Activated CD8-positive, alpha-beta T cell treated with anti-CD3 and anti-CD28 coated beads for 36 hours (primary cell): ENCODE data around the gene BCL3. TPM values are rescaled to one million over a fixed set of nuclear protein-coding genes. Genes with fewer than 3 reads are reported as not detected.

ENCODE experiments used
- ATAC-seq: fragments of 200-7000 bp; cut with Tn5 transposase; one replicate; pipeline ENCODE4 v1.10.0; 2021; ENCODE audit warnings: mild to moderate bottlenecking, moderate library complexity
- CTCF ChIA-PET: fragments of 350-600 bp; sonication (Branson Sonifier 250); formaldehyde crosslinking; loops from one replicate; lab custom pipeline; 2021; ENCODE audit warnings: antibody characterized with exemption; lab: Charles Lee
- POLR2A ChIA-PET: fragments of 350-600 bp; sonication (Branson Sonifier 250); formaldehyde crosslinking; loops from one replicate; lab custom pipeline; 2021; ENCODE audit warnings: antibody characterized with exemption; lab: Charles Lee
- DNase-seq: peaks from one replicate; pipeline ENCODE4 v3.0.0-alpha.2; 2020
- H3K27ac Mint-ChIP-seq: one replicate; pipeline ENCODE4 v1.8.0; 2021; ENCODE audit warnings: mild to moderate bottlenecking, mixed read lengths
- H3K27me3 Mint-ChIP-seq: one replicate; pipeline ENCODE4 v1.8.0; 2021; ENCODE audit warnings: mixed read lengths
- H3K36me3 Mint-ChIP-seq: one replicate; pipeline ENCODE4 v1.8.0; 2021; ENCODE audit warnings: low read depth, mixed read lengths
- H3K4me1 Mint-ChIP-seq: one replicate; pipeline ENCODE4 v1.8.0; 2021; ENCODE audit warnings: low read depth, mixed read lengths
- H3K4me3 Mint-ChIP-seq: one replicate; pipeline ENCODE4 v1.8.0; 2021; ENCODE audit warnings: mild to moderate bottlenecking, moderate library complexity, mixed read lengths
- H3K9me3 Mint-ChIP-seq: one replicate; pipeline ENCODE4 v1.8.0; 2021; ENCODE audit warnings: mixed read lengths
- intact Hi-C: fragments of 100-400 bp; cut with micrococcal nuclease; formaldehyde crosslinking; loops from one replicate; pipeline ENCODE4 v1.10.0; 2022
- total RNA-seq, 2 experiments: library from RNA; stranded (reverse); gene quantifications; one replicate each; pipeline ENCODE4 v1.2.3, GENCODE V29; 2021
- TF ChIP-seq, protein P1 (sequence below): fragments of 200-600 bp; IDR thresholded peaks from one replicate; pipeline ENCODE4 v1.8.0; 2022; ENCODE audit warnings: antibody characterized with exemption, mild to moderate bottlenecking

The BCL3 gene
- total RNA-seq, 2 experiments from 2014 or later, result 22.8 to 27.7 TPM

DNA sequence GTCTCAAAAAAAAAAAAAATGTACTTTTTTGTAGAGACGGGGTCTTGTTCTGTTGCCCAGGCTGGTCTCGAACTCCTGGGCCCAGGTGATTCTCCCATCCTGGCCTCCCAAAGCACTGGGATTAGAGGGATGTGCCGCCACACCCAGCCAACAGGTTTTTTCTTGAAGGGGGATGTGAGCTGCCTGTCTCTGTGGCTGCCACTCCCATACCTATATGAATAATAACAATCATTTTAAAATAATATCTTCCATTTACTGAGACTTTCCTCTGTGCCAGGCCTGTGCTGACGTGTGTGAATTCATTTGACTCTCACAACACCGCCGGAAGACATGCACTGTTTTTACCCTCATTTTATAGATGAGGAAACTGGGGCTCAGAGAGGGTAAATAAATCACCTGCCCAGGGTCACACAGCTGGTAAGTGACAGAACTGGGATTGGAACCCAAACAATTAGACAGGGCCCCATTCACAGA is 7.2 kb upstream of the BCL3 start:
- intact Hi-C loops, result no loop called here
- H3K4me1 Mint-ChIP-seq, result peaks cover 11% of the 10 kb centered on the region
- POLR2A ChIA-PET, result no interaction called here
- CTCF ChIA-PET, result interaction anchor here (1.0 to 6.5 kb wide), 6 partner anchors 8 to 43 kb away, joined by 3 to 43 read pairs (median 4); no protein-coding TSS in a partner anchor
- DNase-seq (no peak), ATAC-seq (peak; percentile 12)
- no peaks in the 10 kb centered on the region for H3K9me3 Mint-ChIP-seq
- H3K27ac Mint-ChIP-seq, result peak overlapping the region; percentile 20
- TF ChIP-seq, protein P1, sequence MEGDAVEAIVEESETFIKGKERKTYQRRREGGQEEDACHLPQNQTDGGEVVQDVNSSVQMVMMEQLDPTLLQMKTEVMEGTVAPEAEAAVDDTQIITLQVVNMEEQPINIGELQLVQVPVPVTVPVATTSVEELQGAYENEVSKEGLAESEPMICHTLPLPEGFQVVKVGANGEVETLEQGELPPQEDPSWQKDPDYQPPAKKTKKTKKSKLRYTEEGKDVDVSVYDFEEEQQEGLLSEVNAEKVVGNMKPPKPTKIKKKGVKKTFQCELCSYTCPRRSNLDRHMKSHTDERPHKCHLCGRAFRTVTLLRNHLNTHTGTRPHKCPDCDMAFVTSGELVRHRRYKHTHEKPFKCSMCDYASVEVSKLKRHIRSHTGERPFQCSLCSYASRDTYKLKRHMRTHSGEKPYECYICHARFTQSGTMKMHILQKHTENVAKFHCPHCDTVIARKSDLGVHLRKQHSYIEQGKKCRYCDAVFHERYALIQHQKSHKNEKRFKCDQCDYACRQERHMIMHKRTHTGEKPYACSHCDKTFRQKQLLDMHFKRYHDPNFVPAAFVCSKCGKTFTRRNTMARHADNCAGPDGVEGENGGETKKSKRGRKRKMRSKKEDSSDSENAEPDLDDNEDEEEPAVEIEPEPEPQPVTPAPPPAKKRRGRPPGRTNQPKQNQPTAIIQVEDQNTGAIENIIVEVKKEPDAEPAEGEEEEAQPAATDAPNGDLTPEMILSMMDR, result no peak
- no peaks in the 10 kb centered on the region for H3K36me3 Mint-ChIP-seq
- no peaks in the 10 kb centered on the region for H3K27me3 Mint-ChIP-seq
- no peak overlapping the region for H3K4me3 Mint-ChIP-seq

- H3K36me3 Mint-ChIP-seq, result no peaks in the 10 kb centered on the region
- intact Hi-C loops, result no loop called here
- peak; percentile 49 for ATAC-seq
- peak; percentile 46 for DNase-seq
- peaks cover 17% of the 10 kb centered on the region for H3K4me1 Mint-ChIP-seq
- ChIA-PET CTCF (interaction anchor here (0.8 to 6.5 kb wide), 3 partner anchors 18 to 42 kb away, joined by 3 to 43 read pairs (median 7); no protein-coding TSS in a partner anchor), POLR2A (no interaction called here)
- no peak overlapping the region for H3K4me3 Mint-ChIP-seq
- no peaks in the 10 kb centered on the region for H3K27me3 Mint-ChIP-seq
- peak overlapping the region; percentile 46 for H3K27ac Mint-ChIP-seq
- TF ChIP-seq, protein P1, result no peak
- H3K9me3 Mint-ChIP-seq, result no peaks in the 10 kb centered on the region
Observed at GRCh38 chr19:44741841-44742329, 6.6 kb upstream of the BCL3 start.

GRCh38 chr19:44742330-44743061 is 6.0 kb upstream of the BCL3 start:
- DNase-seq, result no peak
- peaks cover 17% of the 10 kb centered on the region for H3K4me1 Mint-ChIP-seq
- H3K27me3 Mint-ChIP-seq, result no peaks in the 10 kb centered on the region
- ChIA-PET CTCF (interaction anchor here (0.8 to 6.5 kb wide), 8 partner anchors 11 to 102 kb away, joined by 3 to 43 read pairs (median 4); no protein-coding TSS in a partner anchor), POLR2A (interaction anchor here (1.4 kb wide), 1 partner anchor 19 kb away, joined by 3 read pairs; no protein-coding TSS in a partner anchor)
- no peaks in the 10 kb centered on the region for H3K9me3 Mint-ChIP-seq
- no peak overlapping the region for H3K4me3 Mint-ChIP-seq
- H3K36me3 Mint-ChIP-seq, result no peaks in the 10 kb centered on the region
- ATAC-seq, result no peak
- TF ChIP-seq, protein P1, result no peak
- intact Hi-C loops, result no loop called here
- no peak overlapping the region for H3K27ac Mint-ChIP-seq

GRCh38 chr19:44744871-44745332 is 3.6 kb upstream of the BCL3 start:
- TF ChIP-seq, protein P1, result no peak
- H3K27ac Mint-ChIP-seq, result no peak overlapping the region

More at GRCh38 chr19:44744871-44745332, 3.6 kb upstream of the BCL3 start:
- POLR2A ChIA-PET, result interaction anchor here (1.2 to 1.7 kb wide), 2 partner anchors 16 to 26 kb away, joined by 3 to 4 read pairs; no protein-coding TSS in a partner anchor
- Mint-ChIP-seq H3K4me1 (peaks cover 24% of the 10 kb centered on the region), H3K27me3 (no peaks in the 10 kb centered on the region), H3K36me3 (peaks cover 7% of the 10 kb centered on the region), H3K9me3 (no peaks in the 10 kb centered on the region), H3K4me3 (no peak overlapping the region)
- CTCF ChIA-PET, result interaction anchor here (0.9 to 2.5 kb wide), 2 partner anchors 21 to 26 kb away, joined by 3 to 15 read pairs; no protein-coding TSS in a partner anchor
- ATAC-seq (no peak), DNase-seq (no peak)
- intact Hi-C loops, result no loop called here
